GM12873 (cell line): ENCODE data around the gene PKHD1.
A peak's percentile ranks its signal among the peaks of the same experiment; 100 is the strongest.

ENCODE experiments used
- TF ChIP-seq, protein P1 (sequence below): IDR thresholded peaks from 2 replicates; pipeline ENCODE4 v1.5.1; 2012; ENCODE audit warnings: low read depth, mild to moderate bottlenecking, moderate library complexity, low read length, control low read depth; ENCODE audit not compliant: insufficient read depth; ENCODE audit errors: missing control alignments

The PKHD1 gene

DNA sequence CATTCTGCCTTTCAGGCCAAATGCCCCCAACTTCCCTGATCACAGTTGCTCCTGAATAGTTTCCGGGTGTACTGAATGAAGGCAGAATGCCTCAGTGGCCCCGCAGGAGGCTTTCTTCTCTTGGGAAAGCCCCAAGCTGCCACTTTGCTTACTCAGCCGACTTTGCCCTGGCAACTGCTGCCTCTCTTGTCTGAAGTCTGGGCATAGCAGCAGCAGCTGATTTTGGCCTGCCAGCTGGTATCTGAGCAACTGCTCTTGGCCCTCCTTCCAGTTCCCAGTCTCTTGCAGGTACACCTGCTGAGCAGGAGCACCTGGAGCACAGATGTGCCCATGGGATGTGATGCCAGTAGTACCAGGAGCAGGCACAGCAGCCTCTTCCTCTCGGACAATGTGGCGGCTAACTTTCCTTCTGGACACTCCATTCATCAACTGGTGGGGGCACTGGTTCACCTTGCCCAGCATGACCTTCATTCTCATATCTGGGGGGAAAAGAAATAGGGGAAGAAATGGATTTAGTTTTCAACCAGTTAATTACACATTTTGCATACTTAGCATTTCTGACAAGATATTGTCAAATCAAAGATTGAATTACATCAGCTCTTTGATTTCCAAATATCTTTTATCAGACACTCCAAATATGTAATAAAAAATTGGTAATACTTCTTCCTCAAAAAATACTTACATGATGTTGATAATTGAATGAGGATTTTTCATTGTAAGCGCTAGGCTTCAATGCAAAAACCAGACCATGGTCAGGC lies 468.2 kb downstream of the PKHD1 start:
- TF ChIP-seq, protein P1, sequence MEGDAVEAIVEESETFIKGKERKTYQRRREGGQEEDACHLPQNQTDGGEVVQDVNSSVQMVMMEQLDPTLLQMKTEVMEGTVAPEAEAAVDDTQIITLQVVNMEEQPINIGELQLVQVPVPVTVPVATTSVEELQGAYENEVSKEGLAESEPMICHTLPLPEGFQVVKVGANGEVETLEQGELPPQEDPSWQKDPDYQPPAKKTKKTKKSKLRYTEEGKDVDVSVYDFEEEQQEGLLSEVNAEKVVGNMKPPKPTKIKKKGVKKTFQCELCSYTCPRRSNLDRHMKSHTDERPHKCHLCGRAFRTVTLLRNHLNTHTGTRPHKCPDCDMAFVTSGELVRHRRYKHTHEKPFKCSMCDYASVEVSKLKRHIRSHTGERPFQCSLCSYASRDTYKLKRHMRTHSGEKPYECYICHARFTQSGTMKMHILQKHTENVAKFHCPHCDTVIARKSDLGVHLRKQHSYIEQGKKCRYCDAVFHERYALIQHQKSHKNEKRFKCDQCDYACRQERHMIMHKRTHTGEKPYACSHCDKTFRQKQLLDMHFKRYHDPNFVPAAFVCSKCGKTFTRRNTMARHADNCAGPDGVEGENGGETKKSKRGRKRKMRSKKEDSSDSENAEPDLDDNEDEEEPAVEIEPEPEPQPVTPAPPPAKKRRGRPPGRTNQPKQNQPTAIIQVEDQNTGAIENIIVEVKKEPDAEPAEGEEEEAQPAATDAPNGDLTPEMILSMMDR, result no peak

DNA sequence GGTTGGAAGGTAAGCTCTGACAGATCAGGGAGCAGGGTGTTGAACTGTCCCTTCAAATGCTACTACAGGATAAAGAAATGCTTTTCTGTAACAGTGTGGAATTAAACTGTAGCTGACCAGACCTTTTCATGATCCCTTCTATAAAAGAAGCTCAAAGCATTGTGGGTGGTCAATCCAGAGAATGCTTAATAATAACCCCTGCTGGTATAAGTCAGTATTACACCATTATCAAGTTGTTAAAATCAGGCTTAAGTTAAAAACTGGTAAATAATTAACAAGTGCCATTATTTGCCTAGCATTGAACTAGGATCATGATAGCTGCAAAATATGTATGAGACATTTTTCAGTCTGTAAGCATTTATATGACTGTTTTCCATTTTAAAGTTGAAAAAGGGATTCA lies 468.9 kb downstream of the PKHD1 start:
- TF ChIP-seq, protein P1, result peak; percentile 48

DNA sequence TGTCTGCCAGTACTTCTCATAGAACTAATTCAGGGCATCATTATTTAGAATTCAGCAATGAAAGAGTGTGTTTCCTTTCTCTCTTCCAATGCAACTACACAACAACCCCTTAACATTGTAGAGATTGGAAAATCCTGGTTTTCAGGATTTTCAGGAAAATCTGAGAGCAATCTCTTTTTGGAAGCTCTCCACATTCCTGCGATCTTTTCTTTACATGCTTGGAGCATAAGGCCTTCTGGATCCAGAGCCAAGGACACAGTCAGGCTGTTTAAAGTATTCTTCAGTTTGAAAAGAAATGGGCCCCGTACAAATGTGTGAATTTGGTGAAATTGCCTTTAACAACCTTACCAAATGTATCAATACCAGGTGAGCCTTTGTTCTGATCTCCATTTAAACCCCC lies 469.7 kb downstream of the PKHD1 start:
- TF ChIP-seq, protein P1, result no peak

DNA sequence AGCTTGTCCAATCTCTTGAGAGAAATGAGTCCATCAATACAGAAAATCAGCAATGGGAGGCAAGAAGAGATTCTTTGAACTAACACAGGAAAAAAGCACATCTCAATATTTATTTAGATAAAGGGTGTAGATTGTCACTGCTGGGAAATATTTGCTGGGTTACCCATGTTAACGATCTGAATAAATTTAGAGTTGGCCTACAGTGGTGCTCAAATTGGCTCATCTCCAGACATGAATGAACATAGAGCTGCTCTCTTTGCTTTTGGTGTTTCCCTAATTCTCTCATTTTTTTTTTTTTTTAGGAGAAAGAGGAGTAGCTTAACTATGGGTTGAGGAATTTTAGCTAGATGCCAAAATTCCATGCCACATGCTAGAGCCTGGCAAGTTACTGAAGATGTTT lies 471.2 kb downstream of the PKHD1 start:
- TF ChIP-seq, protein P1, result no peak

DNA sequence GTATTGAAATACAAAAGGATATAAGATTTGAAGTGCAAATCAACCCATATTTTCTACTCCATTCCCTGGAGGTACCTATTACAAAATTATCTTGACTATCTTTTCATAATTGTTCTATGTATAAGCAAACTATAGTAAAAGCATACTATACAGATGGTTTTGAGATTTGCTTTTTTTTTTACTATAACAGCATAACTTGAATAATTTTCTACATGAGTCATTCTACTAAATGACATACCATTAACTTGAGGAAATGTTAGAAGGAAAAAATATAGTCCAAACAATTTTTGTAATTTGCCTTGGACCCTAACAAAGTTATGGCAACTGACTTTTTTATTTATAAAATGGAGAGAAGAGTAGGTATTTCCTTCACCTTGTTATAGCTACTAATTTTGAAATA lies 472.7 kb downstream of the PKHD1 start:
- TF ChIP-seq, protein P1, result no peak

DNA sequence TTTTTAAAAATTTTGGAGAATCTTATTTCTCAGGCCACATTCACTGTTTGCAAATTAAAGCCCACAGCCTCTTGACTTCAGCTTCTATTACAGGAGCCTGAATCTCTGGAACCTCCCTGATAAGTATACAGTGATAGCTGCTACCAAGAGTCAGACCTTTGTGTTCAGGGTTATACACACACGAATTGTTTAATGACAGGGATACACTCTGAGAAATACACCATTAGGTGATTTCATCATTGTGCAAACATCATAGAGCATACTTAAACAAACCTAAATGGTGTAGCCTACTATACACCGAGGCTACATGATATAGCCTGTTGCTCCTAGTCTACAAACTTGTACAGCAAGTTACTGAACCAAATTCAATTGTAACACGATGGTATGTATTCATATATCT lies 473.9 kb downstream of the PKHD1 start:
- TF ChIP-seq, protein P1, result no peak

DNA sequence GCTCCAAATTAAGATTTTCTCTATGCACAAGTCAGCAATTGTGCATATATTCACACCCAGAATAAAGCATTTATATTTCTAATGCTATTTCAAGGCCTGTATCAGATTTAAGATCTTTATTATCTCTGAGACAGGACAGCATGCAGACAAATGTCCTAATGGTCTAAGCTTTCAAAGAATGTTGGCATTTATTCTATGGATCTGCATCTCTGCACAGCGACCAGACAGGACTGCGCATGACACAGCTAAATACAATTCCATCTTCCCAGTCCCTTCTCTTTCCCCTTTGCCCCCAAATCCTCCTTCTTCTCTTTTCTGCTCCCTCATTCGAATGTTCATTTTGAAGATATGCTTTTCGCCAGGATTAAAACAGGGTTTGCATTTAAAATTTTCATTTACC lies 478.5 kb downstream of the PKHD1 start:
- TF ChIP-seq, protein P1, result no peak

DNA sequence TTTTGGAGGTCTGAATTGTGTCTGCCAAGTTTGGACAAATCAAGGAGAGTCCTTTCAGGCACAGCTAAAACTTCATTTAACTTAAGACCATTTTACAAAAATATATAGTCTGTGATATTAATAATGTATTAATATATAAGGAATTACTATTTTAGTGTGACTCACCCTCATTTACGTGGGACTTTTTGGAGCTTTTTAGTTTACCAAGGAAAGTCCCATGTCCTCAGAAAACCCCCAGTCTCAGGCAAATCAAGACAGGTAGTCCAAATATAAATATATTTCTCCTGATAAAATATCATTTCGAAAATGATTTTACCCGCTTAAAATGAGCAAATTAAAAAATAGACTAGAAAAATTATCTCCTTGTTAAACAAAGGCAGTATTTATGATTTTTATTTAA lies 479.0 kb downstream of the PKHD1 start:
- TF ChIP-seq, protein P1, result no peak
